Natural killer cell treated with Interleukin-12 subunit alpha and Interleukin-12 subunit beta and Interleukin-15 and Interleukin-18, amount 100 ng/mL, for 72 hours (primary cell): ENCODE measurements around the gene KLHL3. TPM values are rescaled to one million over a fixed set of nuclear protein-coding genes. Genes with fewer than 3 reads are reported as not detected.

Source experiments
- ATAC-seq, 2 donors: fragments of 150-1000 bp; cut with Tn5 transposase in 1 of 2; sonication (Bioruptor Pico), chemical (Tn5 transposase) in 1 of 2; 2 replicates each; pipeline ENCODE4 v1.10.0; 2021
- DNase-seq: peaks from one replicate; pipeline ENCODE4 v3.0.0; 2022; ENCODE audit warnings: low spot score
- H3K27ac Mint-ChIP-seq, 2 donors: 1 replicate in 1 of 2; 2 replicates in 1 of 2; pipeline ENCODE4 v1.8.0; 2022; ENCODE audit warnings: mixed read lengths in 2 of 2, mild to moderate bottlenecking in 1 of 2, moderate library complexity in 1 of 2
- H3K27me3 Mint-ChIP-seq, 2 donors: 1 replicate in 1 of 2; 2 replicates in 1 of 2; pipeline ENCODE4 v1.8.0; 2022; ENCODE audit warnings: mixed read lengths in 2 of 2
- H3K36me3 Mint-ChIP-seq: one replicate; pipeline ENCODE4 v1.8.0; 2022; ENCODE audit warnings: mixed read lengths
- H3K4me1 Mint-ChIP-seq, 2 donors: 1 replicate in 1 of 2; 2 replicates in 1 of 2; pipeline ENCODE4 v1.8.0; 2022; ENCODE audit warnings: low read depth in 2 of 2, mixed read lengths in 2 of 2, mild to moderate bottlenecking in 1 of 2
- H3K4me3 Mint-ChIP-seq: one replicate; pipeline ENCODE4 v1.8.0; 2022; ENCODE audit warnings: mixed read lengths
- H3K9me3 Mint-ChIP-seq: 2 replicates; pipeline ENCODE4 v1.8.0; 2022; ENCODE audit warnings: mixed read lengths
- total RNA-seq, 2 donors: library from RNA; stranded (reverse); gene quantifications; one replicate each; pipeline ENCODE4 v1.2.3, GENCODE V29; 2022

Gene KLHL3
- total RNA-seq, 2 donors from 2014 or later = 1.4 to 3.0 TPM

DNA sequence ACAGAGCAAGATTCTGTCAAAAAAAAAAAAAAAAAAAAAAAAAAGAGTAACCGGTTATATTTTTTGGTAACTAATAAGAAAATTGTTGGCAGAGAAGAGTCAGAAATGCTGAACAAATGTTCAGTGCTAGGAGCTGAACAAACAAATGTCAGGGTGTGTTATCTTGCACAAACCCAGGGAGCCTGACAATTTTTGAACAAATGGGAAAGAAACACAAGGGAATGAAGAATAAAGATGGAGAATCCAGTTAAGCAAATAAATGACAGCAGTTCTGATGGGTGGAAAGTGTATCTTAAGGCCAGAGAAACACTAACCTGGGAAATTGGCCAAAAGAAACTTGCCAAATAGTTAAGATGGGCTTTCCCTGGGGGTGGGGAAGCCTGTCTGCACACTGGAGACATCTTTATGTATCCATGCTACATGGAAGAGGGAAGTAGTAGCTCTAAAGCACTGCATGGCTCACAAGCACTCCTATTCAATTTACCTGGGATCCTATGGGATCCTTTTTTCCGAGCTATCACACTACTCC is 23.7 kb downstream of the KLHL3 start:
- no peak for ATAC-seq
- Mint-ChIP-seq H3K27ac (no peak overlapping the region), H3K27me3 (no peaks in the 10 kb centered on the region), H3K36me3 (no peaks in the 10 kb centered on the region), H3K4me3 (no peak overlapping the region), H3K4me1 (no peaks in the 10 kb centered on the region), H3K9me3 (no peaks in the 10 kb centered on the region)
- DNase-seq = no peak

DNA sequence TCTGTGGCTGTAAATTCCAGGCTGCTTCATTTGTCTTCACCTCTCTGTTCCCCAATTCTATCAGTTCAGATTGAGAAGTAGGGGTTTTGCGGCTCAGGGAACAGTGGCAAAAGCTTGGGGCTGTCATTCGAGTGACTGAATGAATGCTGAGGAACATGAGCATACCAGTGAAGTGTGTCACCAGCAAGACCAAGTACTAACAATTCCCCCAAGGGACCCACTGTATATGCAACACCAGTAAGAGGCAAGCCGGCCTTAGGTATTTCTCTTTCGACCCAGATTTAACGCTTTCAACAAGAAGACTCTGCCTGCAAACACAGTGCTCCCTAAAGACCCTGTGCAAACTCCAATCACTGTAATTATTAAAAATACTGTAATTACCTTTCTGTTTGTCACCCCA is 25.8 kb downstream of the KLHL3 start:
- no peak for DNase-seq
- Mint-ChIP-seq H3K4me1 (no peaks in the 10 kb centered on the region), H3K27ac (no peak overlapping the region), H3K27me3 (no peaks in the 10 kb centered on the region), H3K36me3 (no peaks in the 10 kb centered on the region), H3K9me3 (no peaks in the 10 kb centered on the region), H3K4me3 (no peak overlapping the region)
- ATAC-seq = no peak

DNA sequence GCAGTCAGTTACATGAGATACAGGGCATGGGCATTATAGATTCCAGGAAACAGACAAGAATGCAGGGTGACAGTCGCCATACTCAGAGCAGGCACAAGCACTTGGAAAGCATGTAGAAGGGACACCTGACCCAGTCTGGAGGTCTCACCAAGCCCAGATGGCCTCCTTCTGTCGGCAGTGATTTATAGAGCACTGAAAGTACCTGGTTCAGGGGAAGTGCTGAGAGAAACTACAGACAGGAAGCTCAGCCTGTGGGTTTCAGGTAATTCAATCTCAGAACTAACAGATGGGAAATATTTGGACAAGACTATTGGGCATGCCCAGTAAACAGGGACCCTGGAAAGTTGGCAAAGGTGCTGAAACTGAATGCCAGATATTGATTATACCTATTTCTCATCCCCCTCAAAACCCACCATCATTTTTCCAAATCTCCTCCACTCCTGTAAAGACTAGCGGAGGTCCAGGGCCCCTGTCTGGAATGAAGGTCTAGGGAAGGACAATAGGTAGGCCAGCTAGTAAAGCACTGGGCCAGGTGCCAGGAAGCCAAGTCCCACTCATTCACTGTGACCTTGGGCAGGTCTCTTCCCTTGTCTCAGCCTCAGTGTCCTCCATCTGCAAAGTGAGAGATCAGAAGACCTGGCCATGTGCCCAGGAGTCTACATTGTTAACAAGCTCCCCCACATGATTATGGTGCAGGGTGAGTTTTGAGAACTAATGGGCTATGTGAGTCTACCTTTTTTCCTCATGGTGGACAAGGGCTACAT is 26.9 kb downstream of the KLHL3 start:
- Mint-ChIP-seq H3K4me3 (no peak overlapping the region), H3K36me3 (no peaks in the 10 kb centered on the region)

DNA sequence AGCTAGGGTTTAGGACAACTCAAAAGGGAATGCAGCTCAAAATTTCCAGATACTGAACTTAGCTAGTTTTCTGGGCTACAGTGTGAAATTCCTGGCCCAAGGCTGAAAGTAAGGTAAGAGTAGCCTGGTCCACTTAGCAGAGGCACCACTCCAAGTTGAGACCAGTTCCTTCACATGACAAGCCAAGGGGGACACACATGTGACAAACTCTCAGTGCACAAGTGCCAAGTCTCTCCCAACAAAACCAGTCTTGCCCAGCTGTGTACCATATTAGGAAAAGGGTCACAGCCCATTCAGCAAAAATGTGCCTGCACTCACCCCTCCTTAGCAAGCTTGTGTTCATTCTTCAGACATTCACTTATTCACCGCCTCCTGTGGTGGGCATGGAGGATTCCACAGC is 27.8 kb downstream of the KLHL3 start:
- no peaks in the 10 kb centered on the region for H3K4me1 Mint-ChIP-seq
- DNase-seq = no peak
- H3K9me3 Mint-ChIP-seq = no peaks in the 10 kb centered on the region
- ATAC-seq = no peak
- H3K36me3 Mint-ChIP-seq = no peaks in the 10 kb centered on the region
- H3K4me3 Mint-ChIP-seq = no peak overlapping the region
- no peak overlapping the region for H3K27ac Mint-ChIP-seq
- H3K27me3 Mint-ChIP-seq = no peaks in the 10 kb centered on the region

More for the DNA sequence above, 26.9 kb downstream of the KLHL3 start:
- ATAC-seq = no peak
- no peak for DNase-seq
- no peaks in the 10 kb centered on the region for H3K27me3 Mint-ChIP-seq
- H3K27ac Mint-ChIP-seq = no peak overlapping the region
- H3K4me1 Mint-ChIP-seq = no peaks in the 10 kb centered on the region
- H3K9me3 Mint-ChIP-seq = no peaks in the 10 kb centered on the region

DNA sequence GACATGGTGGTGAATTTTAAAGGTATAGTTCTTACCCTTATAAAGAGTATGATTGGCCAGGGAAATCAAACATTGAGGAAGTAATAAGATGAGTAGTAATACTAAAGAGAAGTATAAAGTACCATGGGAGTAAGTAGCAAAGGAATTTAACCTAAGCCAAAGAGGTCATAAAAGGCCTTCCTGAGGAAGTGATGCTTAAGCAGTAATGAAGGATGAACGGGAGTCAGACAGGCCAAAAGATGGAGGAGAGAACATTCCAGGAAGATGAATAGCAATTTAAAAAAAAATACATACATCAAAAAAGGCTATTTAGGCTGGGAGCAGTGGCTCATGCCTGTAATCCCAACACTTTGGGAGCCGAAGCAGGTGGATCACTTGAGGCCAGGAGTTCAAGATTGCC is 29.0 kb downstream of the KLHL3 start:
- Mint-ChIP-seq H3K4me1 (no peaks in the 10 kb centered on the region), H3K36me3 (no peaks in the 10 kb centered on the region), H3K4me3 (no peak overlapping the region), H3K27ac (no peak overlapping the region), H3K9me3 (no peaks in the 10 kb centered on the region), H3K27me3 (no peaks in the 10 kb centered on the region)
- no peak for ATAC-seq
- no peak for DNase-seq

DNA sequence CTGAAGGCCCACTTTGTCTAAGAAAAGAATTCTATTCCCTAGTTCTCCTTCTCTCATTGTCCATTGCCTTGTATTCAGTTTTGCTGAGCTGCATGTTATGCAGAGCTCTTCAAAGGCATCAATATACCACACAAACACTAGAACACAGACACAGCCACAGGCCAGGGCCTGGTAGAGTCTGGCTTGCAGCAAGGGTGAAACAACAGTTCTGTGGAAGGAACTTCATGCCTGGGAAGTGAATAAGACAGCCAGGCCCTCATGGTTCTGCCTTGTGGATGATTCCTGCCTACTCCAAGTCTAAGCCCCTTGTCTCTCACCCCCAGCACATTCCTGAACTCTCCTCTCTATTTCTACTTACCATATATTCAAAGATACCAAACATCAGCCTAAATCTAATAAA is 30.8 kb downstream of the KLHL3 start:
- H3K27me3 Mint-ChIP-seq = no peaks in the 10 kb centered on the region
- ATAC-seq (no peak), DNase-seq (no peak)
- no peaks in the 10 kb centered on the region for H3K4me1 Mint-ChIP-seq
- H3K4me3 Mint-ChIP-seq = no peak overlapping the region
- H3K9me3 Mint-ChIP-seq = no peaks in the 10 kb centered on the region
- no peak overlapping the region for H3K27ac Mint-ChIP-seq
- no peaks in the 10 kb centered on the region for H3K36me3 Mint-ChIP-seq

DNA sequence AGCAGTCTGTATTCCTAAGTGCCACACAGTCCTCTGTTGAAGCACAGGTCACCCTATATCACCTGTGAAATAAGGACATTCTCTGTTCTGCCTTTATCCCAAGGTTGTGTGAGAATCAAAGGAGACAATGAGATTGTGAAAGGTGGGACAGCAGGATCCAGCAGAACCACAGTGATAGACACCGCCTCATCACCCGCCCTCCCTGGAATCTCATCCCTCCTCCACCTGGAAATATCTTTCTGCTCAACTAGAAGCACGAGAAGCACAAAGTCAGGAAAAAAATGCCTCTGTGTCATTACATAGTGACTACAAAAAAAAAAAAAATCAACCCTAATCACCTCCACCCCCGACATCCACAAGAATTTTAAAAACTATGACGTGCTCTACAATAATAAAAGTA is 32.3 kb downstream of the KLHL3 start:
- Mint-ChIP-seq H3K36me3 (no peaks in the 10 kb centered on the region), H3K4me3 (no peak overlapping the region), H3K4me1 (no peaks in the 10 kb centered on the region), H3K9me3 (no peaks in the 10 kb centered on the region), H3K27me3 (no peaks in the 10 kb centered on the region), H3K27ac (no peak overlapping the region)
- DNase-seq (no peak), ATAC-seq (no peak)

DNA sequence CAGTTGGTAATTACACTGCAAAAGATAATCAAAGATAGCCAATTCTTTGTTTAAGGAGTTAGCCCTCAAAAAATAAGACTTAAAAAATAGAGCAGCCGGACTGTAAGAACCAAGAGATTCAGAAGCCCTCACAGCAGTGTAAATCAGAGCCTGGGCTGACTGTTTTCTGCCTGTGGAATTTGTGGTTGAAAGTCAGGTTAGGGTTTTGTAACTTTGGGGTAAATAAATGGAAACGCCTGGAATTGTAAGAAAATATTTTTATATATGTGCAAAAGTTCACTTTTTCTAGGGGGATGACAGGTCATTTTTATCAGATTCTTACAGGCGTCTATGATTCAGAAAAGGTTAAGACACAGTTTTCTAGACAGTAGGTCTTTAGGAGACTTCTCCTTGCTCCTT is 35.6 kb downstream of the KLHL3 start:
- no peaks in the 10 kb centered on the region for H3K9me3 Mint-ChIP-seq
- H3K4me1 Mint-ChIP-seq = peaks cover 3 to 10% of the 10 kb centered on the region in 2 donors
- no peak overlapping the region for H3K4me3 Mint-ChIP-seq
- DNase-seq (no peak), ATAC-seq (no peak)
- no peaks in the 10 kb centered on the region for H3K36me3 Mint-ChIP-seq
- no peaks in the 10 kb centered on the region for H3K27me3 Mint-ChIP-seq
- no peak overlapping the region for H3K27ac Mint-ChIP-seq

DNA sequence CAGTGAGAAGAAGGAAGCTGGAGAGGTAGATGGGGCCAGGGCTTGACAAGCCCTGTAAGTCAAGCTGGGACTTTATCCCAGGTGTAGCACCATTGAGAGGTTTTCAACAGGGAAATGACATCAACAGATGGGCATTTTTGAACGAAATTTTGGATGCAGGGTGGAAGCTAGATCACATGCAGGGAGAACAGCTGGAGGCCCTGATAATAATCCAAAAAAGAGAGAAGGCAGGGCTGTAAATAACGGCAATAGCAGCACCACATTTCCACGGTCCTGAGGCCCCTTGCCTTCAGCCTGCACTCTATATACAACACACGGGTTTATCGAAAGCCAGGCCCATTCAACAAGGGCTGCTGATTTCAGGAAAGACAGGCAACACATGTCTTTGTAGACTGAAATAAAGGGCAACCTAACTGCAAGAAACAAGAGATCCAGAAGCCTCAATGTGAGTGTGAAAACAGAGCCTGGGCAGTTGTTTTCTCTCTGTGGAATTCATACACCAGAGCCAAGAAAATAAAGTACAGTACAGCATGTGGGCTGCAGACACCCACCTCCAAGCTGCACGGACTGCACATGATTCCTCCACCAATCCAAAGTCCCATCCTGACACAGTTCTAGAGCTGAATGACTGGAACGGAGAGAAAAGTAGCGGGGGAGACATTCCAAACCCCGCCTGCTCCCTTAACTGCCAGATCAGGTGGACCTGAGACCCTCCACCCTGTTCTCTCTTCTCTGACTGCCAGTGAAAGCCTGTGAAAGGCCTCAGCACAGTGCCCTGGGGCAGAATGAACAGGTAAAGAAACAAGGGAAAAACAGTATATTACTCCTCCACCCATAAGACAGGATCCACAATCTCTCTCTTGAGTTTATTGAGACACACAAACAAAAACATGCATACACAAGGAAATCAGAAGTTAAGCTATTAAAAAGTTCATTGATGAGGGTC is 36.3 kb downstream of the KLHL3 start:
- ATAC-seq (no peak), DNase-seq (no peak)
- no peak overlapping the region for H3K4me3 Mint-ChIP-seq
- H3K4me1 Mint-ChIP-seq = peaks cover 3 to 10% of the 10 kb centered on the region in 2 donors
- no peaks in the 10 kb centered on the region for H3K27me3 Mint-ChIP-seq
- H3K9me3 Mint-ChIP-seq = no peaks in the 10 kb centered on the region
- H3K27ac Mint-ChIP-seq = no peak overlapping the region
- H3K36me3 Mint-ChIP-seq = no peaks in the 10 kb centered on the region

DNA sequence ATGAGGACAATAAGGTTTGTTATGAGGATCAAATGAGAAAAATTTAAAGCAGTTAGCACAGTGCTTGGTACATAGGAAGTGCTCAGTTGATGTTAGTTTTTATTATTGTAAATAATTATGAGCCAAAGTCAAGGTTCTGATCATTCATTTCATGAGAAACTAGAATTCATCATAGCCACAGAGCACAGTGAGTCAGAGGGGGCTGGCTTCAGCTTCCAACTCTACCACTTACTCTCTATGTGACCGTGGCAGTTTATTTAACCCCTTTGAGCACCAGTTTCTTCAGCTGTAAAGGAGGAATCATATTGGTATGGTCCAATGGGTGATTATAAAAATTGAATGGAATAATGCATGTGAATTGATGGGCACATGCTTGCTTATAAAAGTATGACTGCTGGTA is 39.4 kb downstream of the KLHL3 start:
- H3K9me3 Mint-ChIP-seq = no peaks in the 10 kb centered on the region
- H3K27ac Mint-ChIP-seq = peak overlapping the region in 1 of 2 donors; percentile 68
- DNase-seq = no peak
- no peaks in the 10 kb centered on the region for H3K27me3 Mint-ChIP-seq
- peak in 1 of 2 donors; percentile 53 for ATAC-seq
- H3K4me3 Mint-ChIP-seq = no peak overlapping the region
- H3K36me3 Mint-ChIP-seq = peaks cover 5% of the 10 kb centered on the region
- H3K4me1 Mint-ChIP-seq = peaks cover 3 to 10% of the 10 kb centered on the region in 2 donors

DNA sequence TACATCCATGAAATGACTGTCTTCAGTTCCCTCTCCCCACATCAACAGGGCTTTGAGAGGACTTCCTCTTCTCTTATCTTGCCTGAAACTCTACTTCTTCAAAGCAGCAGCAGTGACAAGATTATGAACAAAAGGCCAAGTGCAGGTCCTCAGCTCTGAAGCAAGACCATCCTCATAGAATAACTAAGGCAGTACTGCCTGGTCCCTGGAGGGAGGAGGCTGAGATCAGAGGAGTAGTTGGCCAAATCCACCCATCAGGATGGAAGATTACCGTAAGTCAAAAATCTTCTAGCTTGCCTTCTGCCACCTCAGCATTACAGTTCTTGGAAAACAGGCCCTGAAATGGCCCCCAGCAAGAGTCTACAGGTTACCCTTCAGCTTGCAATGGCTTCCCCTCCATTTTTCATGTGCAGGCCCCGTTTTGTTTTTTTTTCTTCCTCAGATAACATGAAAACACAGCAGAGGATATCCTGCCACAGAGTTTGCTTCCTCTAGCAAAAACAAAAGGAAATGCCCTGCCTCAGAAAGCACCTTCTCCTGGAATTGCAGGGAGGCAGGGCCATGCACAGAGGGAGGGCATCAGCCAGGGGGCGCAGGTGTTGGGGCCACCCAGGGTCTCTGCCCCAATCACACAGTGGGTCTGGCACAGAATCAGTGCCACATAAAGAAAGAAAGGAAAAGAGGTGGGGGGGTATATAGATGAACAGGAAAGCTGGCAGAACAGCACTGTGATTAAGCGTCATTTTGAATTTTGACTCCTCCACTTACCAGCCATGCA is 40.0 kb downstream of the KLHL3 start:
- Mint-ChIP-seq H3K9me3 (no peaks in the 10 kb centered on the region), H3K4me1 (peaks cover 3 to 10% of the 10 kb centered on the region in 2 donors), H3K27me3 (no peaks in the 10 kb centered on the region), H3K36me3 (peaks cover 5% of the 10 kb centered on the region), H3K27ac (peak overlapping the region; percentile 45 to 68), H3K4me3 (peak overlapping the region; percentile 13)
- DNase-seq (no peak), ATAC-seq (peak in 1 of 2 donors; percentile 35)

DNA sequence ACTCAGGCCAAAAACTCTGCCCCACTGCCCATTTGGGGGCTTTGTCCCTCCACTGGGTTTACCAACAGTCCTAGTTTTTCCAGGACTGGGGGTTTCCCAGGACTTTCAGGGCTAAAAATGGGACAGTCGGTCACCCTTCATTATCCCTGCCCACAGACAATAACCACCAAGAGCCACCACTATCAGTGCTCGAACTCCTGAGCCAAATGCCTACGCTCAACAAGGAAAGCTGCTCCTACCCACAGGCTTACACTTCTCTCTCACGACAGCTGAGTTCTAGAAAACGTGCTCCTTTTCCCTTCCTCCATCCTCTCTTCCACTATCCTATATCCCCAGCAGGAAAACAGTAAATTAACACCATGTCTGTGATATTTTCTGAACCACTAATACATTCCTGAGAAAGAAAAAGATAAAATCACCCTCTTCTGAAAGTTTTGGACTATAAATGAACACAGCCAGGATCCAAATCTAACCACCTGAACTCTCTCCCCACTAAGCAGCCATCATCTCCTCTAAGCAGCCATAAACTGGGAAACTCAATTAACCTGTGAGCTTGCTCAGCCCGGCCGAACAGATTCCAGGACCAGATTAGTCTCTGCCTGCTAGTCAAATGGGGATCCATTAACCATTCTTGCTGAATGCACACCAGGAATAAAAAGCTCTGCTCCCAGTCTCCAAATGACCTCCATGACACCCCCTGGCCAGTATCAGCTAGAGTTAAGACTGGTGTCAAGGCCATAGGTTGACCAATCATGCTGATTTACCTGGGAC is 41.8 kb downstream of the KLHL3 start:
- Mint-ChIP-seq H3K9me3 (no peaks in the 10 kb centered on the region), H3K4me1 (peaks cover 3 to 10% of the 10 kb centered on the region in 2 donors), H3K4me3 (no peak overlapping the region), H3K27ac (peak overlapping the region in 1 of 2 donors; percentile 34), H3K36me3 (peaks cover 5% of the 10 kb centered on the region), H3K27me3 (no peaks in the 10 kb centered on the region)
- ATAC-seq (no peak), DNase-seq (no peak)
